VCaP (cell line): ENCODE data around the gene BCL6.

Experiments
- H3K27ac ChIP-seq: fragments of 450-650 bp; 2 replicates; pipeline ENCODE4 v1.5.1; 2017
- TF ChIP-seq, protein P1 (sequence below): fragments of 450-650 bp; conservative IDR thresholded peaks from 2 replicates; pipeline ENCODE4 v1.5.1; 2017; ENCODE audit warnings: mild to moderate bottlenecking, moderate library complexity

Gene BCL6

GRCh38 chr3:187745201-187746058, at the start of gene BCL6:
TSS of gene BCL6 (minus strand) at chr3:187745468. CDS start at chr3:187733693, 11,775 bp downstream.
- TF ChIP-seq, protein P1, sequence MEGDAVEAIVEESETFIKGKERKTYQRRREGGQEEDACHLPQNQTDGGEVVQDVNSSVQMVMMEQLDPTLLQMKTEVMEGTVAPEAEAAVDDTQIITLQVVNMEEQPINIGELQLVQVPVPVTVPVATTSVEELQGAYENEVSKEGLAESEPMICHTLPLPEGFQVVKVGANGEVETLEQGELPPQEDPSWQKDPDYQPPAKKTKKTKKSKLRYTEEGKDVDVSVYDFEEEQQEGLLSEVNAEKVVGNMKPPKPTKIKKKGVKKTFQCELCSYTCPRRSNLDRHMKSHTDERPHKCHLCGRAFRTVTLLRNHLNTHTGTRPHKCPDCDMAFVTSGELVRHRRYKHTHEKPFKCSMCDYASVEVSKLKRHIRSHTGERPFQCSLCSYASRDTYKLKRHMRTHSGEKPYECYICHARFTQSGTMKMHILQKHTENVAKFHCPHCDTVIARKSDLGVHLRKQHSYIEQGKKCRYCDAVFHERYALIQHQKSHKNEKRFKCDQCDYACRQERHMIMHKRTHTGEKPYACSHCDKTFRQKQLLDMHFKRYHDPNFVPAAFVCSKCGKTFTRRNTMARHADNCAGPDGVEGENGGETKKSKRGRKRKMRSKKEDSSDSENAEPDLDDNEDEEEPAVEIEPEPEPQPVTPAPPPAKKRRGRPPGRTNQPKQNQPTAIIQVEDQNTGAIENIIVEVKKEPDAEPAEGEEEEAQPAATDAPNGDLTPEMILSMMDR: no peak
- H3K27ac ChIP-seq: peak within 1 kb of the TSS; percentile 96

DNA sequence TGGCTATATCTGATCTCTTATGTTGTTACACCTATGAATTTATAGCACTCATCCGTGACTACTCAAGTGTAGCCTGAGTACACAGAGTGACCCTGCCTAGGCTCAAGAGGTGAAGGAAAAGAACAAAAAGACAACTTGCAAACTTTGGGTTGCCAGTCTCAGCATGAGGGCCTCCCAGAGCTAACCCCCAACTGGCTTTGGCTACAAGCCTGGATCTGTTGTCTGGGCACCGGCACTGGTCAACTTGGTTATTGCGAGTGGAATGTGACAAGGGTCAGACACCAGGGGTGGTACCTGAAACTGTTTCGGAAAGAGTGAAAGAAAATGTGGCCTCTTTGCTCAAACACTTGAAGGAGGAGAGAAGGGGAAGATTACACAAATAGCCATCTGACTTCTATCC, 49.5 kb upstream of the BCL6 start:
- H3K27ac ChIP-seq: no peak overlapping the region
- TF ChIP-seq, protein P1: no peak

DNA sequence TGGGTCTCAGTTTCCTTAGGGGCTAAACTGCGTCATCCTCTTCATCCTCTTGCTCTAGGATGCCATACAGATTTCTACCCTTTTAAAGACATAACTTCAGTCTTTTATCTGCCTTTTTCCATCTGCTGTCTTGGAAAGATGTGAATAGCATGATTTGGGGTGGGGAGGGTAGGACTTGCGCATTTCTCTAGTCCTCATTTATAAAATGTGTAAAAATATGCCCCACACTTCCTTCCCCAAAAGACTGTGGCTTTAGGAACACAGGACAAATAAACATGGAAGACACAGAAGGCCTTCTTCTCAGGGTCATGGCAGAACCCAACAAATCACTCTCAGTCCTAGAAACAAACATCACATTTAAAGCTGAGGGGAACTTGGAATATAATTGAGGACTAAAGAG, 48.4 kb upstream of the BCL6 start:
- TF ChIP-seq, protein P1: no peak
- no peak overlapping the region for H3K27ac ChIP-seq

- TF ChIP-seq, protein P1: no peak
- H3K27ac ChIP-seq: no peak overlapping the region
Measured at GRCh38 chr3:187792521-187792920, 47.3 kb upstream of the BCL6 start.

DNA sequence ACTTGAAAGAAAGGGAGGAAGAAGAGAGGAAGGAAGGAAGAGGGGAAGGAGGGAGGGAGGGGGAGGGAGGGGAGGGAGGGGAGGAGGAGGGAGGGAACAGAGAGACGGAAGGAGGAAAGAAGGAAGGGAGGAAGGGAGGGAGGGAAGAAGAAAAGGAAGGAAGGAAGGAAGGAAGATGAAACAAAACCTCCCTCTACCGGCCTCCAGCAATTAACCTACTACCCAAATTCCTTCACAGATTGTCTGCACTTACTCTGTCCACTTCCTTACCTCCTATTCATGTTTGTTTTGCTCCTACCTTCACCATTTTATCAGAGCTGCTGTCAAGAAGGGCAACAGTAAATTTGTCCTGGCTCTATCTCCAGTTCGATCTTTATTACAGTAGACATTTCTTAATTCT, 44.6 kb upstream of the BCL6 start:
- no peak overlapping the region for H3K27ac ChIP-seq
- TF ChIP-seq, protein P1: no peak

GRCh38 chr3:187788984-187789857, 44.0 kb upstream of the BCL6 start:
- H3K27ac ChIP-seq: no peak overlapping the region
- TF ChIP-seq, protein P1: no peak

DNA sequence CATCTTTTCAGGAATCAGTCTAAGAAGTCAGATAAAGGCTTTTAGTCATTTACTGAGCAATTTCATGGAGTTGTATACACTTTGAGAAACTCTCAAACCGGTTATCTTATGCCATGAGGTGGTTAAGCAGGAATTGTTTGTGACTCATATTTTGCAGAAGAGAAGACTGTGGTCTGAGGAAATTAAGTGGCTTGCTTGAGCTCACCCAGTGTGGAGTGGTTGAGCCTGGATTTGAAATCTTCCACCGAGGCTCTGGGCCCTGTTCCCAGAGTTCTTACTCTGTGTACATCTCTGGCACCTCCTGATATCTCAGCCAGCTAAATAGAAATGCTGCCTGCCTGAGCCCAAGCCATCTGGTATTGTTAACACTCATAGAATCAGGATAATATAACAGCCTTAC, 37.8 kb upstream of the BCL6 start:
- H3K27ac ChIP-seq: no peak overlapping the region
- TF ChIP-seq, protein P1: no peak
